ENCODE results near the gene NEURL1B.

GRCh38 chr5:172686111-172686510, 45.0 kb downstream of the NEURL1B start:
- no peak for TF ChIP-seq CTCF (conservative IDR thresholded peaks at IDR 0.05 in 1 of 2, IDR thresholded peaks at IDR 0.05 in 1 of 2; ENCODE audit: extremely low read depth in 1 of 2, insufficient read depth in 1 of 2, low read depth in 1 of 2, low read length in 2 of 2)
- no peak for TF ChIP-seq EZH2 (IDR thresholded peaks at IDR 0.05; ENCODE audit: borderline replicate concordance, low read length)
